SK-N-SH (cell line): ENCODE measurements around the gene AFAP1. TPM values are rescaled to one million over a fixed set of nuclear protein-coding genes. Genes with fewer than 3 reads are reported as not detected.

Experiments
- CTCF ChIA-PET: fragments of 300-600, 350-600 bp; formaldehyde crosslinking; extraction: SDS; loops from one replicate; lab custom pipeline; 2021; lab: Yijun Ruan, JAX
- POLR2A ChIA-PET: fragments of 350-600 bp; sonication (Branson Sonifier 250); formaldehyde crosslinking; extraction: SDS; loops from one replicate; lab custom pipeline; 2020; ENCODE audit warnings: antibody characterized with exemption, inconsistent platforms; lab: Yijun Ruan, JAX
- DNase-seq: peaks from one replicate; pipeline ENCODE4 v3.0.0; 2012
- H2AFZ ChIP-seq: fragments of 200-600 bp; sonication (generic); 2 replicates; pipeline ENCODE4 v1.8.1; 2016; ENCODE audit warnings: antibody characterized with exemption, mild to moderate bottlenecking, low read depth
- H3F3A ChIP-seq: fragments of 200-600 bp; sonication (generic); replicated peaks from 2 replicates; pipeline ENCODE3; 2016; ENCODE audit warnings: antibody characterized with exemption, mild to moderate bottlenecking; ENCODE audit not compliant: insufficient read depth
- H3K27ac ChIP-seq, 2 experiments: fragments of 200-500 bp in 1 of 2; fragments of 200-600 bp in 1 of 2; sonication (Bioruptor generic) in 1 of 2; sonication (generic), shearing (Covaris generic) in 1 of 2; 2 replicates each; pipeline versions ENCODE4 v1.5.1 to v1.6.1; 2014 to 2016; ENCODE audit warnings: low read depth in 2 of 2, inconsistent platforms in 1 of 2, low read length in 1 of 2, mild to moderate bottlenecking in 1 of 2, mixed read lengths in 1 of 2
- H3K27me3 ChIP-seq: fragments of 200-600 bp; sonication (generic), shearing (Covaris generic); 2 replicates; pipeline ENCODE4 v1.6.1; 2016; ENCODE audit warnings: mixed run types; ENCODE audit not compliant: insufficient read depth
- H3K36me3 ChIP-seq, 2 experiments: fragments of 200-500 bp in 1 of 2; fragments of 200-600 bp in 1 of 2; sonication (Bioruptor generic) in 1 of 2; sonication (generic) in 1 of 2; replicated peaks in 1 of 2; 2 replicates each; pipeline versions ENCODE3 to v1.5.1; 2014 to 2016; ENCODE audit warnings: low read length in 1 of 2, mild to moderate bottlenecking in 1 of 2; ENCODE audit not compliant: insufficient read depth in 2 of 2, control insufficient read depth in 1 of 2
- H3K4me1 ChIP-seq, 2 experiments: fragments of 200-500 bp in 1 of 2; fragments of 200-600 bp in 1 of 2; sonication (Bioruptor generic) in 1 of 2; sonication (generic), shearing (Covaris generic) in 1 of 2; 2 replicates each; pipeline versions ENCODE4 v1.5.1 to v1.6.1; 2014 to 2016; ENCODE audit warnings: low read depth in 1 of 2, low read length in 1 of 2, mixed run types in 1 of 2; ENCODE audit not compliant: insufficient read depth in 2 of 2, control insufficient read depth in 1 of 2
- H3K4me2 ChIP-seq: fragments of 200-600 bp; sonication (generic), shearing (Covaris generic); 2 replicates; pipeline ENCODE4 v1.6.1; 2017; ENCODE audit warnings: mixed run types
- H3K4me3 ChIP-seq, 2 experiments: fragments of 200-500 bp in 1 of 2; fragments of 200-600 bp in 1 of 2; sonication (Bioruptor generic) in 1 of 2; sonication (generic), shearing (Covaris generic) in 1 of 2; 2 replicates each; pipeline versions ENCODE4 v1.5.1 to v1.8.1; 2014 to 2016; ENCODE audit warnings: low read depth in 2 of 2, inconsistent platforms in 1 of 2, low read length in 1 of 2, mild to moderate bottlenecking in 1 of 2, mixed read lengths in 1 of 2, moderate library complexity in 1 of 2
- H3K79me2 ChIP-seq: fragments of 200-600 bp; sonication (generic); 2 replicates; pipeline ENCODE4 v1.8.1; 2017; ENCODE audit warnings: mild to moderate bottlenecking; ENCODE audit not compliant: insufficient read depth
- H3K9ac ChIP-seq: fragments of 200-600 bp; sonication (generic); 2 replicates; pipeline ENCODE4 v1.6.1; 2017; ENCODE audit warnings: mixed run types
- H3K9me2 ChIP-seq: fragments of 200-600 bp; sonication (generic); 2 replicates; pipeline ENCODE4 v1.6.1; 2017; ENCODE audit warnings: mixed run types
- H3K9me3 ChIP-seq: fragments of 200-600 bp; sonication (generic); 2 replicates; pipeline ENCODE4 v1.6.1; 2017; ENCODE audit warnings: mixed run types, mild to moderate bottlenecking, moderate library complexity
- H4K20me1 ChIP-seq: fragments of 200-600 bp; sonication (generic); 2 replicates; pipeline ENCODE4 v1.6.1; 2017; ENCODE audit warnings: mild to moderate bottlenecking, mixed run types; ENCODE audit not compliant: insufficient read depth
- EP300 ChIP-seq, 2 experiments: IDR thresholded peaks; 2 replicates each; pipeline versions ENCODE4 v1.4.0 to v1.6.1; 2012; ENCODE audit warnings: borderline replicate concordance in 1 of 2, low read depth in 1 of 2, low read length in 1 of 2
- FOSL2 ChIP-seq: IDR thresholded peaks from 2 replicates; pipeline ENCODE4 v1.4.0; 2012; ENCODE audit warnings: low read depth, mild to moderate bottlenecking, moderate library complexity, borderline replicate concordance
- MXI1 ChIP-seq: IDR thresholded peaks from 2 replicates; pipeline ENCODE4 v1.6.1; 2012; ENCODE audit warnings: mild to moderate bottlenecking, low read depth, low read length, improper control_type of control experiment
- NFIC ChIP-seq: IDR thresholded peaks from 2 replicates; pipeline ENCODE4 v1.4.0; 2012; ENCODE audit warnings: borderline replicate concordance
- RAD21 ChIP-seq: IDR thresholded peaks from 2 replicates; pipeline ENCODE4 v1.6.1; 2012; ENCODE audit warnings: mild to moderate bottlenecking, low read length
- RCOR1 ChIP-seq: fragments of 150-350 bp; IDR thresholded peaks from 2 replicates; pipeline ENCODE4 v1.6.1; 2017; ENCODE audit warnings: antibody characterized with exemption, low read length
- SMC3 ChIP-seq: IDR thresholded peaks from 2 replicates; pipeline ENCODE4 v1.6.1; 2012; ENCODE audit warnings: low read depth, low read length, improper control_type of control experiment
- TAF1 ChIP-seq: IDR thresholded peaks from 2 replicates; pipeline ENCODE4 v1.6.1; 2012; ENCODE audit warnings: low read depth, mild to moderate bottlenecking, low read length, moderate library complexity, borderline replicate concordance
- TCF12 ChIP-seq: IDR thresholded peaks from 2 replicates; pipeline ENCODE4 v1.4.0; 2012
- TEAD4 ChIP-seq: IDR thresholded peaks from 2 replicates; pipeline ENCODE4 v1.4.0; 2012; ENCODE audit warnings: mild to moderate bottlenecking, borderline replicate concordance; ENCODE audit not compliant: insufficient read depth
- YY1 ChIP-seq: IDR thresholded peaks from 2 replicates; pipeline ENCODE4 v1.4.0; 2012; ENCODE audit warnings: low read depth, mild to moderate bottlenecking
- WGBS: methylation state at CpG from one replicate; pipeline ENCODE4 v1.1.6; 2017; ENCODE audit warnings: low lambda C conversion rate; 5-methylcytosine and 5-hydroxymethylcytosine counted together
- polyA plus RNA-seq, 3 experiments: library from polyadenylated mRNA; depleted of rRNA; stranded (reverse); fragments of >200 nt; gene quantifications; 2 replicates each; pipeline ENCODE4 v1.2.3, GENCODE V29; 2012
- TF ChIP-seq, protein P1 (sequence below): IDR thresholded peaks from 2 replicates; pipeline ENCODE4 v1.4.0; 2012; ENCODE audit warnings: low read depth
- TF ChIP-seq, protein P2 (sequence below): fragments of 150-350 bp; IDR thresholded peaks from 2 replicates; pipeline ENCODE4 v1.6.1; 2016; ENCODE audit warnings: mild to moderate bottlenecking, low read depth, low read length
- TF ChIP-seq, protein P3 (sequence below): IDR thresholded peaks from 2 replicates; pipeline ENCODE4; 2012
- TF ChIP-seq, protein P4 (sequence below): IDR thresholded peaks from 2 replicates; pipeline ENCODE4 v1.6.1; 2012; ENCODE audit warnings: mild to moderate bottlenecking, low read depth, low read length, moderate library complexity

The AFAP1 gene
- polyA plus RNA-seq, 1 of the 3 experiments (the other 2 are of a cell fraction): 67.9 TPM

DNA sequence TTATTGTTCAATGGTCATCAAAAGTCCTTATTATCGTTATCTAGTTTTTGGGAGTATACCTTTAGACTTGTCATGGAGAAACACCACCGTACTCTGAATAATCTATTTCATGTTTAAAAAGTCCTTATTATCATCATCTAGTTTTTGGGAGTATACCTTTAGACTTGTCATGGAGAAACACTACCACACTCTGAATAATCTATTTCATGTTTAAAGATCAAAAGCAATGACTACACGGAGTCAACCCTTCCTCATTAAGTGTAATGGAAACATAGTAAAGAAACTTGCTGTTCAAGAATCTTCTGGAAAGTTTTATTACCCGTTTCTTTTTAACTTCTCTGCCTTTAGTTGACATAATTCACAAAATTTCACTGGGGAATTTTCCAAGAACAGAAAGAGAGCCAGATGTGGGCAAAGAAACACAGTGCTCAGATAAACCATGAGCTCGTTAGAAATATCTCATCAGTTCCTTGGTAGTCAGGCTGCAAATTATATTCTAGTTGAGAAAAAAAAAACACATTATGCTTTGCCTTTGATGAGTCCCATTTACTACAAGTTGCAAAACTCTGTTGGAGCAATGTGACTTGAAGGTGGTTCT, 158.8 kb downstream of the AFAP1 start:
- no peaks in the 10 kb centered on the region for H3K27me3 ChIP-seq
- H2AFZ ChIP-seq: no peak overlapping the region
- peaks cover 94% of the 10 kb centered on the region for H3K79me2 ChIP-seq
- H3K27ac ChIP-seq: peak overlapping the region; percentile 53 to 86; a peak in 3 of 4 replicates
- H3K4me1 ChIP-seq: peaks cover 35 to 61% of the 10 kb centered on the region in 2 experiments
- ChIA-PET CTCF (interaction anchor here (0.7 to 3.9 kb wide), 3 partner anchors 18 to 23 kb away, joined by 3 to 27 read pairs (median 6); no protein-coding TSS in a partner anchor), POLR2A (no interaction called here)
- H3K9me2 ChIP-seq: no peaks in the 10 kb centered on the region
- peaks cover 46% of the 10 kb centered on the region for H4K20me1 ChIP-seq
- no peak for DNase-seq
- WGBS: 96% methylated on average over 5 of the region's 5 CpGs
- no peak overlapping the region for H3K4me3 ChIP-seq
- TF ChIP-seq RAD21 (no peak), RCOR1 (no peak), YY1 (no peak), MXI1 (no peak), SMC3 (no peak), TCF12 (no peak), EP300 (IDR thresholded peaks at IDR 0.05; ENCODE audit: borderline replicate concordance in 1 of 2, low read depth in 1 of 2, low read length in 1 of 2) (no peak), TAF1 (no peak), TEAD4 (no peak), FOSL2 (no peak), NFIC (no peak)
- TF ChIP-seq, protein P1, sequence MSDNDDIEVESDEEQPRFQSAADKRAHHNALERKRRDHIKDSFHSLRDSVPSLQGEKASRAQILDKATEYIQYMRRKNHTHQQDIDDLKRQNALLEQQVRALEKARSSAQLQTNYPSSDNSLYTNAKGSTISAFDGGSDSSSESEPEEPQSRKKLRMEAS: no peak
- TF ChIP-seq, protein P2, sequence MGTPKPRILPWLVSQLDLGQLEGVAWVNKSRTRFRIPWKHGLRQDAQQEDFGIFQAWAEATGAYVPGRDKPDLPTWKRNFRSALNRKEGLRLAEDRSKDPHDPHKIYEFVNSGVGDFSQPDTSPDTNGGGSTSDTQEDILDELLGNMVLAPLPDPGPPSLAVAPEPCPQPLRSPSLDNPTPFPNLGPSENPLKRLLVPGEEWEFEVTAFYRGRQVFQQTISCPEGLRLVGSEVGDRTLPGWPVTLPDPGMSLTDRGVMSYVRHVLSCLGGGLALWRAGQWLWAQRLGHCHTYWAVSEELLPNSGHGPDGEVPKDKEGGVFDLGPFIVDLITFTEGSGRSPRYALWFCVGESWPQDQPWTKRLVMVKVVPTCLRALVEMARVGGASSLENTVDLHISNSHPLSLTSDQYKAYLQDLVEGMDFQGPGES: no peak
- TF ChIP-seq, protein P3, sequence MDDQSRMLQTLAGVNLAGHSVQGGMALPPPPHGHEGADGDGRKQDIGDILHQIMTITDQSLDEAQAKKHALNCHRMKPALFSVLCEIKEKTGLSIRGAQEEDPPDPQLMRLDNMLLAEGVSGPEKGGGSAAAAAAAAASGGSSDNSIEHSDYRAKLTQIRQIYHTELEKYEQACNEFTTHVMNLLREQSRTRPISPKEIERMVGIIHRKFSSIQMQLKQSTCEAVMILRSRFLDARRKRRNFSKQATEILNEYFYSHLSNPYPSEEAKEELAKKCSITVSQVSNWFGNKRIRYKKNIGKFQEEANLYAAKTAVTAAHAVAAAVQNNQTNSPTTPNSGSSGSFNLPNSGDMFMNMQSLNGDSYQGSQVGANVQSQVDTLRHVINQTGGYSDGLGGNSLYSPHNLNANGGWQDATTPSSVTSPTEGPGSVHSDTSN: no peak
- TF ChIP-seq, protein P4, sequence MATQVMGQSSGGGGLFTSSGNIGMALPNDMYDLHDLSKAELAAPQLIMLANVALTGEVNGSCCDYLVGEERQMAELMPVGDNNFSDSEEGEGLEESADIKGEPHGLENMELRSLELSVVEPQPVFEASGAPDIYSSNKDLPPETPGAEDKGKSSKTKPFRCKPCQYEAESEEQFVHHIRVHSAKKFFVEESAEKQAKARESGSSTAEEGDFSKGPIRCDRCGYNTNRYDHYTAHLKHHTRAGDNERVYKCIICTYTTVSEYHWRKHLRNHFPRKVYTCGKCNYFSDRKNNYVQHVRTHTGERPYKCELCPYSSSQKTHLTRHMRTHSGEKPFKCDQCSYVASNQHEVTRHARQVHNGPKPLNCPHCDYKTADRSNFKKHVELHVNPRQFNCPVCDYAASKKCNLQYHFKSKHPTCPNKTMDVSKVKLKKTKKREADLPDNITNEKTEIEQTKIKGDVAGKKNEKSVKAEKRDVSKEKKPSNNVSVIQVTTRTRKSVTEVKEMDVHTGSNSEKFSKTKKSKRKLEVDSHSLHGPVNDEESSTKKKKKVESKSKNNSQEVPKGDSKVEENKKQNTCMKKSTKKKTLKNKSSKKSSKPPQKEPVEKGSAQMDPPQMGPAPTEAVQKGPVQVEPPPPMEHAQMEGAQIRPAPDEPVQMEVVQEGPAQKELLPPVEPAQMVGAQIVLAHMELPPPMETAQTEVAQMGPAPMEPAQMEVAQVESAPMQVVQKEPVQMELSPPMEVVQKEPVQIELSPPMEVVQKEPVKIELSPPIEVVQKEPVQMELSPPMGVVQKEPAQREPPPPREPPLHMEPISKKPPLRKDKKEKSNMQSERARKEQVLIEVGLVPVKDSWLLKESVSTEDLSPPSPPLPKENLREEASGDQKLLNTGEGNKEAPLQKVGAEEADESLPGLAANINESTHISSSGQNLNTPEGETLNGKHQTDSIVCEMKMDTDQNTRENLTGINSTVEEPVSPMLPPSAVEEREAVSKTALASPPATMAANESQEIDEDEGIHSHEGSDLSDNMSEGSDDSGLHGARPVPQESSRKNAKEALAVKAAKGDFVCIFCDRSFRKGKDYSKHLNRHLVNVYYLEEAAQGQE: no peak
- peaks cover 37% of the 10 kb centered on the region for H3F3A ChIP-seq
- H3K4me2 ChIP-seq: 0 out of 2 replicates have a peak overlapping the region, but pooled peaks have one; percentile 34
- H3K9ac ChIP-seq: no peak overlapping the region
- H3K9me3 ChIP-seq: no peaks in the 10 kb centered on the region
- H3K36me3 ChIP-seq: peaks cover 83 to 87% of the 10 kb centered on the region in 2 experiments
